H1 (cell line): ENCODE results near the gene LAP3. TPM values are rescaled to one million over a fixed set of nuclear protein-coding genes. Genes with fewer than 3 reads are reported as not detected.

Experiments used
- CTCF ChIA-PET: fragments of 300-600 bp; sonication (Branson Sonifier 250); formaldehyde crosslinking; loops from one replicate; lab custom pipeline; 2021; ENCODE audit not compliant: partially characterized antibody; lab: Charles Lee
- POLR2A ChIA-PET: fragments of 300-600 bp; sonication (Branson Sonifier 250); formaldehyde crosslinking; loops from one replicate; lab custom pipeline; 2021; ENCODE audit warnings: inconsistent platforms; ENCODE audit not compliant: partially characterized antibody; lab: Charles Lee
- DNase-seq, 2 experiments: peaks; one replicate each; pipeline versions ENCODE4 v3.0.0 to v3.0.0-alpha.2; 2010 to 2022; ENCODE audit warnings: low spot score in 2 of 2, low read depth in 1 of 2, mixed read lengths in 1 of 2
- FAIRE-seq: peaks from 2 replicates; lab custom pipeline; 2011; peaks lifted over from hg19 to GRCh38; lab: Jason Lieb, UNC
- H2AFZ ChIP-seq: 2 replicates; pipeline ENCODE4 v1.8.1; 2012; ENCODE audit warnings: low read length, inconsistent platforms
- H2AK5ac ChIP-seq: 2 replicates; pipeline ENCODE4 v1.6.1; 2013; ENCODE audit warnings: low read depth, low read length
- H2BK120ac ChIP-seq: replicated peaks from 2 replicates; pipeline ENCODE3; 2013; ENCODE audit warnings: low read depth, low read length, inconsistent platforms
- H2BK12ac ChIP-seq: 2 replicates; pipeline ENCODE4 v1.6.1; 2013; ENCODE audit warnings: low read depth, low read length
- H2BK15ac ChIP-seq: 2 replicates; pipeline ENCODE4 v1.6.1; 2013; ENCODE audit warnings: low read length
- H2BK20ac ChIP-seq: 2 replicates; pipeline ENCODE4 v1.6.1; 2013; ENCODE audit warnings: low read length
- H2BK5ac ChIP-seq: 2 replicates; pipeline ENCODE4 v1.6.1; 2013; ENCODE audit warnings: low read depth, low read length
- H3K14ac ChIP-seq: 2 replicates; pipeline ENCODE4 v1.6.1; 2013; ENCODE audit warnings: inconsistent platforms; ENCODE audit not compliant: insufficient read length
- H3K18ac ChIP-seq: 2 replicates; pipeline ENCODE4 v1.6.1; 2013; ENCODE audit warnings: low read length; ENCODE audit errors: extremely low read depth
- H3K23ac ChIP-seq: 2 replicates; pipeline ENCODE4 v1.6.1; 2013; ENCODE audit warnings: inconsistent platforms; ENCODE audit not compliant: insufficient read length
- H3K23me2 ChIP-seq: 2 replicates; pipeline ENCODE4 v1.6.1; 2013; ENCODE audit warnings: low read depth, low read length
- H3K27ac ChIP-seq: 2 replicates; pipeline ENCODE4 v1.6.1; 2011; ENCODE audit warnings: low read depth, low read length, inconsistent platforms
- H3K27me3 ChIP-seq, 4 experiments: replicated peaks in 1 of 4; 1 replicate in 1 of 4; 2 replicates in 3 of 4; pipeline versions ENCODE4 v1.6.1 to v1.8.1; 2011 to 2013; ENCODE audit warnings: low read length in 3 of 4, mild to moderate bottlenecking in 3 of 4, inconsistent platforms in 2 of 4, mixed read lengths in 2 of 4, moderate library complexity in 1 of 4; ENCODE audit not compliant: control insufficient read depth in 3 of 4, insufficient read depth in 3 of 4; ENCODE audit errors: extremely low read depth in 1 of 4
- H3K36me3 ChIP-seq, 4 experiments: 2 replicates each; pipeline versions ENCODE4 v1.6.1 to v1.8.1; 2011 to 2013; ENCODE audit warnings: mild to moderate bottlenecking in 4 of 4, low read length in 3 of 4, moderate library complexity in 2 of 4, control low read depth in 1 of 4, inconsistent platforms in 1 of 4; ENCODE audit not compliant: insufficient read depth in 4 of 4, control insufficient read depth in 2 of 4
- H3K4ac ChIP-seq: replicated peaks from 2 replicates; pipeline ENCODE3; 2013; ENCODE audit warnings: low read length, low read depth, mixed read lengths, inconsistent platforms; ENCODE audit not compliant: insufficient read length
- H3K4me1 ChIP-seq, 4 experiments: replicated peaks in 1 of 4; 1 replicate in 1 of 4; 2 replicates in 3 of 4; pipeline versions ENCODE4 v1.6.1 to v1.8.1; 2011 to 2013; ENCODE audit warnings: low read length in 3 of 4, inconsistent platforms in 2 of 4, mixed read lengths in 1 of 4; ENCODE audit not compliant: insufficient read depth in 4 of 4, control insufficient read depth in 3 of 4
- H3K4me2 ChIP-seq, 2 experiments: 2 replicates each; pipeline versions ENCODE4 v1.6.1 to v1.8.1; 2011 to 2013; ENCODE audit warnings: low read depth in 2 of 2, low read length in 2 of 2, control low read depth in 1 of 2, inconsistent platforms in 1 of 2, mild to moderate bottlenecking in 1 of 2; ENCODE audit not compliant: insufficient read depth in 1 of 2
- H3K4me3 ChIP-seq, 4 experiments: fragments of 200-600, 300-600 bp in 1 of 4; sonication (generic), shearing (Covaris generic), sonication (Bioruptor Twin) in 1 of 4; 2 replicates each; pipeline versions ENCODE4 v1.5.1 to v1.8.1; 2011 to 2016; ENCODE audit warnings: low read length in 4 of 4, low read depth in 3 of 4, control low read depth in 2 of 4, inconsistent platforms in 2 of 4, mild to moderate bottlenecking in 2 of 4, mixed read lengths in 1 of 4, moderate library complexity in 1 of 4; ENCODE audit not compliant: insufficient read depth in 2 of 4; ENCODE audit errors: extremely low read depth in 1 of 4
- H3K56ac ChIP-seq: replicated peaks from 2 replicates; pipeline ENCODE3; 2013; ENCODE audit warnings: low read depth, mild to moderate bottlenecking, mixed read lengths, low read length, inconsistent platforms; ENCODE audit not compliant: insufficient read length
- H3K79me1 ChIP-seq: 2 replicates; pipeline ENCODE4 v1.6.1; 2013; ENCODE audit warnings: low read depth, low read length, control low read depth
- H3K79me2 ChIP-seq, 2 experiments: 2 replicates each; pipeline versions ENCODE4 v1.6.1 to v1.8.1; 2012 to 2013; ENCODE audit warnings: low read length in 2 of 2, mild to moderate bottlenecking in 2 of 2, inconsistent platforms in 1 of 2; ENCODE audit not compliant: insufficient read depth in 2 of 2, control insufficient read depth in 1 of 2
- H3K9ac ChIP-seq, 4 experiments: replicated peaks in 1 of 4; 1 replicate in 1 of 4; 2 replicates in 3 of 4; pipeline versions ENCODE4 v1.6.1 to v1.8.1; 2011 to 2013; ENCODE audit warnings: low read depth in 3 of 4, low read length in 3 of 4, control low read depth in 2 of 4, mild to moderate bottlenecking in 2 of 4, moderate library complexity in 2 of 4, inconsistent platforms in 1 of 4; ENCODE audit errors: extremely low read depth in 1 of 4
- H3K9me3 ChIP-seq, 2 experiments: 2 replicates each; pipeline versions ENCODE4 v1.6.1 to v1.8.1; 2012 to 2013; ENCODE audit warnings: mild to moderate bottlenecking in 2 of 2, moderate library complexity in 2 of 2, control low read depth in 1 of 2, inconsistent platforms in 1 of 2, low read depth in 1 of 2, low read length in 1 of 2, mixed read lengths in 1 of 2; ENCODE audit not compliant: insufficient read depth in 2 of 2
- H4K20me1 ChIP-seq, 2 experiments: replicated peaks in 1 of 2; 2 replicates each; pipeline versions ENCODE3 to v1.8.1; 2011 to 2013; ENCODE audit warnings: inconsistent platforms in 2 of 2, low read length in 2 of 2, mild to moderate bottlenecking in 1 of 2; ENCODE audit not compliant: insufficient read depth in 2 of 2, control insufficient read depth in 1 of 2
- H4K5ac ChIP-seq: 2 replicates; pipeline ENCODE4 v1.6.1; 2013; ENCODE audit warnings: low read length, low read depth, mixed read lengths, inconsistent platforms; ENCODE audit not compliant: insufficient read length
- H4K8ac ChIP-seq: 2 replicates; pipeline ENCODE4 v1.8.0; 2013; ENCODE audit warnings: mild to moderate bottlenecking, moderate library complexity, low read length, inconsistent platforms; ENCODE audit not compliant: insufficient read depth; ENCODE audit errors: extremely low read depth
- H4K91ac ChIP-seq: replicated peaks from 2 replicates; pipeline ENCODE3; 2013; ENCODE audit warnings: low read length, mixed read lengths, inconsistent platforms; ENCODE audit not compliant: insufficient read length
- BRCA1 ChIP-seq: IDR thresholded peaks from 2 replicates; pipeline ENCODE4 v1.6.1; 2012; ENCODE audit warnings: low read depth, low read length, improper control_type of control experiment
- CEBPB ChIP-seq: IDR thresholded peaks from 2 replicates; pipeline ENCODE4 v1.6.1; 2012; ENCODE audit warnings: low read depth, low read length
- EZH2 ChIP-seq: fragments of 200-600 bp; sonication (generic); IDR thresholded peaks from 2 replicates; pipeline ENCODE4 v1.7.1; 2012; ENCODE audit warnings: low read depth, mild to moderate bottlenecking, moderate library complexity, low read length, inconsistent platforms; ENCODE audit not compliant: severe bottlenecking
- HDAC6 ChIP-seq: IDR thresholded peaks from one replicate; pipeline ENCODE4 v1.7.1; 2012; ENCODE audit warnings: low read depth, mild to moderate bottlenecking, inconsistent platforms, low read length, moderate library complexity
- KDM4A ChIP-seq: IDR thresholded peaks from one replicate; pipeline ENCODE4 v1.7.1; 2012; ENCODE audit warnings: low read depth, mild to moderate bottlenecking, moderate library complexity, low read length, inconsistent platforms; ENCODE audit not compliant: severe bottlenecking
- KDM5A ChIP-seq: fragments of 200-600 bp; IDR thresholded peaks from 2 replicates; pipeline ENCODE4 v1.7.1; 2012; ENCODE audit warnings: mild to moderate bottlenecking, low read length, inconsistent platforms, mixed read lengths
- NANOG ChIP-seq: IDR thresholded peaks from 2 replicates; pipeline ENCODE4 v1.6.1; 2011; ENCODE audit warnings: low read length, low read depth, mild to moderate bottlenecking, inconsistent platforms; ENCODE audit not compliant: insufficient read depth, poor library complexity, severe bottlenecking
- RNF2 ChIP-seq: fragments of 200-900, 300-1000 bp; sonication (generic); IDR thresholded peaks from 2 replicates; pipeline ENCODE4 v1.7.1; 2016; ENCODE audit warnings: borderline replicate concordance, low read depth, mild to moderate bottlenecking, antibody characterized with exemption, low read length; ENCODE audit not compliant: poor library complexity, severe bottlenecking; ENCODE audit errors: missing control alignments
- SAP30 ChIP-seq: fragments of 300-600 bp; sonication (generic); IDR thresholded peaks from 2 replicates; pipeline ENCODE4 v1.7.1; 2012; ENCODE audit warnings: low read length, moderate library complexity, mild to moderate bottlenecking, inconsistent platforms; ENCODE audit not compliant: insufficient read depth, insufficient replicate concordance
- SIN3A ChIP-seq, 2 experiments: IDR thresholded peaks in 1 of 2; conservative IDR thresholded peaks in 1 of 2; 2 replicates each; pipeline ENCODE4 v1.6.1; 2011 to 2012; ENCODE audit warnings: low read length in 2 of 2, improper control_type of control experiment in 1 of 2, low read depth in 1 of 2, mild to moderate bottlenecking in 1 of 2
- TAF1 ChIP-seq: IDR thresholded peaks from 2 replicates; pipeline ENCODE4 v1.6.1; 2011; ENCODE audit warnings: mild to moderate bottlenecking, low read depth, low read length
- TBP ChIP-seq: IDR thresholded peaks from 2 replicates; pipeline ENCODE4 v1.6.1; 2011; ENCODE audit warnings: low read depth, low read length, improper control_type of control experiment
- WGBS, 2 experiments: shearing (Covaris generic) in 1 of 2; methylation state at CpG; one replicate each; pipeline versions ENCODE4 v1.1.6 to v1.1.7; 2013 to 2015; ENCODE audit warnings: low lambda C conversion rate in 2 of 2, mixed read lengths in 2 of 2, inconsistent platforms in 1 of 2, low coverage in 1 of 2, missing lambda C conversion rate in 1 of 2; ENCODE audit not compliant: insufficient replicate concordance in 2 of 2, insufficient coverage in 1 of 2, insufficient read length in 1 of 2; ENCODE audit errors: extremely low coverage in 1 of 2, missing lambda C conversion rate in 1 of 2; 5-methylcytosine and 5-hydroxymethylcytosine counted together
- polyA plus RNA-seq, 7 experiments: library from polyadenylated mRNA; depleted of rRNA in 3 of 7; stranded (reverse) in 5 of 7; unstranded in 2 of 7; fragments of >200 nt in 5 of 7; fragments of 200-250 nt in 2 of 7; gene quantifications; 1 replicate in 5 of 7; 2 replicates in 1 of 7; 4 replicates in 1 of 7; pipeline versions ENCODE4 v1.2.1 to v1.2.3, GENCODE V29; 2011 to 2013; ENCODE audit warnings: missing spikeins in 2 of 7, mixed read lengths in 2 of 7
- total RNA-seq: library from RNA; stranded (reverse); fragmentation: NEBNext Ultra II Directional; extraction: Animal tissue kit (Norgen Biotek cat#: 25700); gene quantifications from 2 replicates; pipeline ENCODE4 v1.2.1, GENCODE V29; 2021

Gene LAP3
- total and polyA plus RNA-seq, 2 of the 8 experiments (the other 6 are each of a cell fraction or from before 2014, with no cell fraction given): 28.3 to 50.9 TPM

DNA sequence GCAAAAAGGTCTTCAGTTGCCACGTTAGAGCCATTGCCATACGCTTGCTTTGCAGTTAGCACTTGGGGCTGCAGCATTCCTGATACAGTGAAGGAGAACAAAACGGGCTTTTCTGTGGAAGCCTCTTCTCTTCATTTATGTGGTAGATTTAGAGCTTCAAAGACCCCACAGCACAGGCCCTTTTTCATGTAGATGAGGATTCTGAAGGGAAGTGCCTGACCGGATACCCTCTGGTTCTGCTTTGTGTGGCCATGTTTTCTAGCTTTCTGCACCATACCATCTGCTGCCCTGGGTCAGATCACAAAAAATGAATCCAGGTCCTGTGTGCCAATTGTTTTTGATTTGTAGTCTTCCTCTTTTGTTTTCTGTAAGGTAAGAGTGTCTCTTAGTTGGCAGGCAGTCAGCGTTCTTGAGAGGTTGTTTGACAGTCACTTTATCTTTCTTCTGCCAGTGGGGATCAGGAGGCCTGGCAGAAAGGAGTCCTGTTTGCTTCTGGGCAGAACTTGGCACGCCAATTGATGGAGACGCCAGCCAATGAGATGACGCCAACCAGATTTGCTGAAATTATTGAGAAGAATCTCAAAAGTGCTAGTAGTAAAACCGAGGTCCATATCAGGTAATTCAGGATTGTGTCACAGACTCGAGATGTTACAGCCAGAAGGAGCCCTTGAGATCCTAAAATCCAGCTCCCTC is 7.7 kb downstream of the LAP3 start:
- DNase-seq: no peak
- Histone ChIP-seq H2AFZ (no peak overlapping the region), H3K23ac (no peak overlapping the region), H3K56ac (no peak overlapping the region), H2BK12ac (no peak overlapping the region), H4K91ac (no peak overlapping the region), H3K18ac (no peak overlapping the region), H3K27me3 (no peaks in the 10 kb centered on the region), H3K79me2 (no peaks in the 10 kb centered on the region), H2BK20ac (no peak overlapping the region), H3K79me1 (no peaks in the 10 kb centered on the region), H3K27ac (no peak overlapping the region), H4K8ac (no peak overlapping the region), H3K4me1 (no peaks in the 10 kb centered on the region; a peak in 1 of 7 replicates), H3K9ac (no peak overlapping the region), H2BK15ac (no peak overlapping the region), H3K4ac (no peak overlapping the region), H3K4me2 (no peak overlapping the region), H3K14ac (no peak overlapping the region), H3K23me2 (no peaks in the 10 kb centered on the region), H4K20me1 (peaks cover 0 to 2% of the 10 kb centered on the region in 2 experiments), H3K9me3 (no peaks in the 10 kb centered on the region), H2AK5ac (no peak overlapping the region), H3K36me3 (peaks cover 5 to 65% (median 33%) of the 10 kb centered on the region in 4 experiments), H3K4me3 (no peak overlapping the region), H4K5ac (no peak overlapping the region), H2BK120ac (no peak overlapping the region), H2BK5ac (no peak overlapping the region; the same call in 1 of the 2 replicates)
- no peak for FAIRE-seq
- CTCF ChIA-PET: interaction anchor here (0.6 to 2.3 kb wide), 3 partner anchors 13 to 996 kb away, joined by 3 to 10 read pairs (median 3); no protein-coding TSS in a partner anchor
- WGBS, 2 experiments: 78% methylated on average over 10 of the region's 10 CpGs; no CpG with 5 or more reads in 1 of the 2 experiments
- POLR2A ChIA-PET: interaction anchor here (0.6 to 1.8 kb wide), 7 partner anchors 9 to 1404 kb away, joined by 3 to 6 read pairs (median 3); partner anchors contain the start of genes MED28 and QDPR
- no peak for TF ChIP-seq SAP30
- no peak for TF ChIP-seq TAF1
- no peak for TF ChIP-seq KDM5A
- TF ChIP-seq SIN3A (conservative IDR thresholded peaks at IDR 0.05 in 1 of 2, IDR thresholded peaks at IDR 0.05 in 1 of 2; ENCODE audit: low read depth in 1 of 2, low read length in 2 of 2): no peak
- no peak for TF ChIP-seq HDAC6
- no peak for TF ChIP-seq BRCA1
- no peak for TF ChIP-seq RNF2
- TF ChIP-seq EZH2: no peak
- no peak for TF ChIP-seq CEBPB
- TF ChIP-seq TBP: no peak
- no peak for TF ChIP-seq NANOG
- no peak for TF ChIP-seq KDM4A
